Measurements from ENCODE around the gene TMEM120A. TPM values are rescaled to one million over a fixed set of nuclear protein-coding genes. Genes with fewer than 3 reads are reported as not detected.

The TMEM120A gene
- total RNA-seq, 2 donors from 2014 or later: 35.3 to 50.0 TPM

GRCh38 chr7:75938921-75939320 lies 55.5 kb downstream of the TMEM120A start:
- Histone ChIP-seq H3K36me3 (no peaks in the 10 kb centered on the region), H3K4me1 (peaks cover 0 to 12% of the 10 kb centered on the region in 2 donors), H3K27ac (peak overlapping the region in 1 of 2 donors; percentile 71), H3K4me3 (no peak overlapping the region), H3K9me3 (no peaks in the 10 kb centered on the region), H3K27me3 (no peaks in the 10 kb centered on the region)
- no peak for TF ChIP-seq CTCF (IDR thresholded peaks at IDR 0.05)
- DNase-seq (ENCODE audit: low spot score): no peak

- Histone ChIP-seq H3K36me3 (no peaks in the 10 kb centered on the region), H3K27me3 (no peaks in the 10 kb centered on the region), H3K4me1 (peaks cover 0 to 12% of the 10 kb centered on the region in 2 donors), H3K4me3 (no peak overlapping the region), H3K9me3 (no peaks in the 10 kb centered on the region), H3K27ac (peak overlapping the region; percentile 57 to 71)
- DNase-seq (ENCODE audit: low spot score): peak; percentile 84
- no peak for TF ChIP-seq CTCF (IDR thresholded peaks at IDR 0.05)
Measured at GRCh38 chr7:75937958-75938786, 56.2 kb downstream of the TMEM120A start.

Other genes with a start within 250 kb of the TMEM120A start
- 1 to 10 TPM in 1 of 2 donors, under 1 TPM in 1; 0.93 to 3.3 TPM for gene CCL26, start 222.4 kb downstream of the TMEM120A start, total RNA-seq
- not detected for gene CCL24, start 180.8 kb downstream of the TMEM120A start, total RNA-seq
- 10 to 100 TPM; 43.5 to 60.0 TPM for gene RHBDD2, start 115.6 kb downstream of the TMEM120A start, total RNA-seq
- gene POR, start 79.4 kb downstream of the TMEM120A start, total RNA-seq: 10 to 100 TPM; 53.4 to 85.3 TPM
- 10 to 100 TPM; 17.6 to 40.1 TPM for gene STYXL1, start 53.4 kb upstream of the TMEM120A start, total RNA-seq
- 100 to 1,000 TPM; 186 to 272 TPM for gene MDH2, start 53.5 kb upstream of the TMEM120A start, total RNA-seq
- 10 to 100 TPM; 17.5 to 27.1 TPM for gene SRRM3, start 207.3 kb upstream of the TMEM120A start, total RNA-seq

Measured in right atrium auricular region (tissue), 2 donors.